Activated T-helper 2 cell treated with anti-CD3 and anti-CD28 coated beads, Interferon-gamma antibody, Interleukin-2, Interleukin-4, amounts not matched to agents 10 μg/mL and 5 μg/mL and 100 μg/mL, durations not matched to agents 14 hours and 24 hours and 36 hours (primary cell): Measurements from ENCODE around the gene KAZN. TPM values are rescaled to one million over a fixed set of nuclear protein-coding genes. Genes with fewer than 3 reads are reported as not detected.

ENCODE experiments used
- DNase-seq: peaks from one replicate; pipeline ENCODE4 v3.0.0; 2021; ENCODE audit warnings: low spot score
- H3K27ac Mint-ChIP-seq: one replicate; pipeline ENCODE4 v1.8.0; 2021; ENCODE audit warnings: mixed read lengths
- H3K27me3 Mint-ChIP-seq: one replicate; pipeline ENCODE4 v1.8.0; 2021; ENCODE audit warnings: low read depth, mixed read lengths
- H3K36me3 Mint-ChIP-seq: one replicate; pipeline ENCODE4 v1.8.0; 2021; ENCODE audit warnings: low read depth, mixed read lengths
- H3K4me1 Mint-ChIP-seq: one replicate; pipeline ENCODE4 v1.8.0; 2021; ENCODE audit warnings: low read depth, mixed read lengths
- H3K4me3 Mint-ChIP-seq: one replicate; pipeline ENCODE4 v1.8.0; 2021; ENCODE audit warnings: low read depth, mild to moderate bottlenecking, moderate library complexity, mixed read lengths
- H3K9me3 Mint-ChIP-seq: one replicate; pipeline ENCODE4 v1.8.0; 2021; ENCODE audit warnings: mixed read lengths
- intact Hi-C: fragments of 100-400 bp; cut with micrococcal nuclease; formaldehyde crosslinking; loops from one replicate; pipeline ENCODE4 v1.15.1; 2023
- total RNA-seq: library from RNA; stranded (reverse); gene quantifications from 2 replicates; pipeline ENCODE4 v1.2.3, GENCODE V29; 2022

The KAZN gene
- total RNA-seq, 1 donor from 2014 or later, result 0.68 TPM

DNA sequence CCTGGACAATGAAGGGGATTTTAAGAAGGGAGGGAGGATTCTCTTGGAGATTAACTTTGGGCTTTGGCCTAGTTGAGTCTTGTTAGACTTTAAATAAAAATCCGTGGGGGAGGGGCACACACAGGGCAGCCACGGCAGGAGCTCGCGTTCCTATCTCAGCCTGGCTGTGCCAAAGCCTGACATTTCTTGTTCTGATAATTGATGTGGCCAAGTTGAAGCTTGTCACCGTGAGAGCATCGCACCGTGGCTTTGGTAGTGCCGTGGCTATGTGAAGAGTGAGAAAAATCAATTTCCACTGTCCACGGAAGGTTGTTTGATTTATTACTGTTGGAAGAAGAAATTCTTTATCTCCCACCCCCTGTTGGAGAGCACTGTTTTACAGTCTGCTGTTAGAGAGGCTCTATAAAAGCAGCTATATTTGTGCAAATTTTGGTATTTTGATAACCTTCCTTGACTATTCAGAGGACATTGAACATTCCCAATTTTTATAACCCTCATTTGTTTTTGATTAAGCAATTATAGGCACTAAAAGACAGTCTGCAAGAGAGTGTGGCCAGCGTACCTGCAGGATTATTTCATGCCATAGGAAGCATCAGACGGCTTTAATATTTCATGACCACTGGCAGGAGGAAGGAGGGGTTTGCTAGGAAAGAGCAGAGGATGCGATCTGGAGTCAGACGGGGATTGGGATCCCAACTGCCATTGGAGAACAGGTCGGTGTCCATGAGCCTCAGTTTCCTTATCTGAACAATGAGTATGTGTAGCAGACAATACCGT is 160.7 kb downstream of the KAZN start:
- Mint-ChIP-seq H3K27ac (no peak overlapping the region), H3K4me1 (no peaks in the 10 kb centered on the region), H3K4me3 (no peak overlapping the region), H3K27me3 (no peaks in the 10 kb centered on the region), H3K9me3 (no peaks in the 10 kb centered on the region), H3K36me3 (no peaks in the 10 kb centered on the region)
- intact Hi-C loops, result no loop called here
- no peak for DNase-seq

- intact Hi-C loops, result no loop called here
- Mint-ChIP-seq H3K9me3 (no peaks in the 10 kb centered on the region), H3K4me3 (no peak overlapping the region), H3K27ac (no peak overlapping the region), H3K36me3 (no peaks in the 10 kb centered on the region), H3K27me3 (no peaks in the 10 kb centered on the region), H3K4me1 (no peaks in the 10 kb centered on the region)
- no peak for DNase-seq
These were observed 161.4 kb downstream of the KAZN start for GRCh38 chr1:14759843-14760242.

DNA sequence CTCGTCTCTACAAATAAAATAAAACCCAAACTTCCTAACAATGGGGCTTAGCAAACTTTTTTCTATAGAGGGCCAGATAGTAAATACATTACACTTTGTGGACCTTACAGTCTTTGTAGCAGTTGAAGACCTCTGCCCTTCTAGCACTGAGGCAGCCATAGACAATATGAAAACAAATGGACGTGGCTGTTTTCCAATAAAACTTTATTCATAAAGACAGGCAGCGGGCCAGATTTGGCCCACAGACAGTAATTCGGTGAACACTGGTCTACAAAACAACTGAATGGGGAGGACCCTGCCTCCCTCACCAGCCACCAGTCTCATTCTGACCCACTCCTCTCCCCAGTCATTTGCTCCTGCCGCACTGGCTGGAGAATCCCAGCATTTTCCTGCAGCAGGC is 162.3 kb downstream of the KAZN start:
- Mint-ChIP-seq H3K27me3 (no peaks in the 10 kb centered on the region), H3K4me3 (no peak overlapping the region), H3K4me1 (no peaks in the 10 kb centered on the region), H3K36me3 (no peaks in the 10 kb centered on the region), H3K27ac (no peak overlapping the region), H3K9me3 (no peaks in the 10 kb centered on the region)
- DNase-seq, result no peak
- intact Hi-C loops, result no loop called here

DNA sequence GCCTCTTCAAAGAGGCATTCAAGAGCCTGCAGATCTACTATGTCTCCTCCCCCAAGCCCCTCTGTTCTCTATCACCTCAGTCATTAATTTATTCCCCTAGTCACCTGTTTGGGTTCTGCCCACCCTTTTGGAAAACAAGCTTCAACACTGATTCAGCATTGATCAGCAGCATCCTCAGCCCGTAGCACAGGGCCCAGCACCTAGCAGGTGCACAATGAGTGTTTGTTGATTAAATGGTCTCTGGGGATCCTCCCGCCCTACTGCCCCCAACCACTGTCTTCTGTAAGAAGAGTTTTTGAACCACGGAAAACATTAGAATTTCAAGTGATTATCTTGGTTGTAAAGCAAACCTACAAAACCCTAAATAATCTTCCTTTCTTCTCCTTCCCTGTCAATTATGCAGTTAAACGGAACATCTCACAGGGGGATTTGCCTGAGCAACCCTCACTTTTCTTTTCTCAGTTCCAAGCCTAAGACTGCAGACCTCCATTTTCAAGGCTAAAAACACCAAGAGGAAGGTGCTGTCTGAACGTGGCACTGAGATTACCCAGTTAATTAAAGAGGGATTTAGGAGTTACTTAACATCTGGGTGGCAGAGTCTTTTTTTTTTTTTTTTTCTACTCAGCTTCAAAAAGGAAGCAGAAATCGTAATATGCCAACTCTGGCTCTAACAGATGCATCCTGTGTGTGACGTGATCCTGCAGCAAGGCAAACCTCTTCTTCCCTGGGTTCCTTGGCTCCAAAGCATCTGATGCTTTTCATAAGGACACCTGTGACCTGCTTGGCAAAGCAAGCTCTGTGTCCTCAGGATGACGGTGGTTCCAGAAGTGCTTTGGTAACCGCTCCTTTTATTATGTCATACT is 163.0 kb downstream of the KAZN start:
- H3K27ac Mint-ChIP-seq, result no peak overlapping the region
- no peak for DNase-seq
- H3K9me3 Mint-ChIP-seq, result no peaks in the 10 kb centered on the region
- no peak overlapping the region for H3K4me3 Mint-ChIP-seq
- no peaks in the 10 kb centered on the region for H3K4me1 Mint-ChIP-seq
- H3K27me3 Mint-ChIP-seq, result no peaks in the 10 kb centered on the region
- intact Hi-C loops, result no loop called here
- H3K36me3 Mint-ChIP-seq, result no peaks in the 10 kb centered on the region

DNA sequence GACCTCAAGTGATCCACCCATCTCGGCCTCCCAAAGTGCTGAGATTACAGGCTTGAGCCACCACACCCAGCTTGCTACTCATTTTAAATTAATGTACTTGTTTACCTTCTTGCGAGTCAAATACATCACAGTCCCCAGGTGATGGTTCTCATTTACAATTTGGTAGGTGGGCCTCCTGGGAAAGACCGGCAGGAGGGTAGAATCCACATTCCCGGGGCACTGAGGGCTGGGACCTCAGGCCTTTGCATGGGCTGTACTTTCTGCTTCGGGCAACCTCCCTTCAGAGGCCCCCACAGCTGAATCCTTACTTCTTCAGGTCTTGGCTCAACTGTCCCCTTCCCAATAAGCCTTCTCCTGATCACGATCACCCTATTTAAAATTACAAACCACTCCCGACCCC is 165.5 kb downstream of the KAZN start:
- no peaks in the 10 kb centered on the region for H3K4me1 Mint-ChIP-seq
- no peaks in the 10 kb centered on the region for H3K9me3 Mint-ChIP-seq
- no peaks in the 10 kb centered on the region for H3K36me3 Mint-ChIP-seq
- H3K4me3 Mint-ChIP-seq, result no peak overlapping the region
- no peak for DNase-seq
- H3K27ac Mint-ChIP-seq, result no peak overlapping the region
- intact Hi-C loops, result no loop called here
- H3K27me3 Mint-ChIP-seq, result no peaks in the 10 kb centered on the region

DNA sequence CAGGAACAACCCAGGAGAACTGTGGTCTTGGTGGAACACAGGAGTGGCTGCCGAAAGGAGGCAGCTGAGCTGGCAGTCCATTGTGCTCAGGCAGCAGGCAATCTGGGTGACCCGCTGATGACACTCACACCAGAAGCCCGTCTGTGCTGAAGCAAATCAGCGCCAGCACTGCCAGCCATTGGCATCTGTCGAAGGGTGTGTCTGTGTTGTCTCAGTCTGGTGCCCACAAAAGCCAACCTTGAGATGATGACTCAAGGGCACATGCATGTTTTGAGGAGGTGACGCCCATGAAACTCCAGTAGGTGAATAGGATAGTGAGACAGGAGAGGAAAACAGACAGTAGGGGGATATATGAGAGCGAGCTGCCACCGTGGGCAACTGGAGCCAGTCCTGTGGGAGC is 167.3 kb downstream of the KAZN start:
- no peaks in the 10 kb centered on the region for H3K27me3 Mint-ChIP-seq
- no peaks in the 10 kb centered on the region for H3K36me3 Mint-ChIP-seq
- intact Hi-C loops, result no loop called here
- H3K27ac Mint-ChIP-seq, result no peak overlapping the region
- DNase-seq, result no peak
- H3K9me3 Mint-ChIP-seq, result no peaks in the 10 kb centered on the region
- no peaks in the 10 kb centered on the region for H3K4me1 Mint-ChIP-seq
- no peak overlapping the region for H3K4me3 Mint-ChIP-seq

DNA sequence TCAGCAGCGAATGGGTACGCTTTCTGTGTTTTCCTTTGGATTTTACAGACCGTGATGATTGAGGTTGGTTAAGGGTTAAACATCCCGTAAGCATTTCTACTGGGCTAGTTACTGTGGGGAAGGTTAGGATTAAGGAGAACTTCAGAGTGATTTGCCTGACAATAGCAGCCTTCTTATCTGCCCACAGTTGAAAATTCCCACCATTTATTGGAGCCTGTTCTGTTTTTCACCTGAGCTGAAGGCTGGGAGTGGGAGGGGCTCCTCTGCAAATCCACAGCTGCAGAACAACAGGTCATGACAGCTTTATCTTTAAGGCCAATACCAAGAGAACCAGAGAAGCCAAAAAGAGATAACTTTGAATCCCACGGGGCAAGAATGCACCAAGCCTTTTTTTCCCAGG is 168.6 kb downstream of the KAZN start:
- DNase-seq, result no peak
- Mint-ChIP-seq H3K4me3 (no peak overlapping the region), H3K27me3 (no peaks in the 10 kb centered on the region), H3K4me1 (no peaks in the 10 kb centered on the region), H3K36me3 (no peaks in the 10 kb centered on the region), H3K27ac (no peak overlapping the region), H3K9me3 (no peaks in the 10 kb centered on the region)
- intact Hi-C loops, result no loop called here

DNA sequence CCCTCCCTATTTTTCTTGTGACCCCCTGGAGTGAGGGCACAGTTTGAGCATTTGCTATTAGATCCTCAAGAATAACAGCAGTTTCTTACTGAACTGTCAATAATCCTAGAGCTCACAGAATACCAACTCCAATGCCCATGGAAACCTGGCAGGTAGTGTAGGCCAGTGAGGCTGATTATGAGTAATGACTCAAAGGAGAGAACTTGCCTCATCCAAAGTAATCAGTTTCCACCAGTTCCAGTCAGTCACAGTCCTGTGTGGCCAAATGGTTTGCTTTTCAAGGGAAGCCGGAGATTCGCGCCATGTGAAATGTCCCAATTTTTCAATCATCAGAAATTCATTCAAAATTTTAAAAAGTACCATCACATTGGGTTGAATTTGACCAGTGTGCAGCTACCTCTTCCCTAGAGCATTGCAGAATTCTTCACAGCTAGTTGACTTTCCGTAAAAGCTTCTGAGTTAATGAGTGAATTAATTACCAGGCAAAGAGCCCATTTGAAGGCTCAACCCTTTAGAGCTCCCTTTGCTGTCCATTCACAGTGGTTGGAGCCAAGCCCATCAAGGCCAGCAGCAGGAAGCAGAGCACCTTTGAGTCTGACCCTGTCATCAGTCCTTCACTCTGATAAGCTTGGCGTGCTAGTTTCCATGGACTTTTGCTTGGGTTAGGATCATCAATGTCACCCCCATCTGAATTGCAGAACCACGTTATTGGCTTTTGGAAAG is 170.3 kb downstream of the KAZN start:
- intact Hi-C loops, result no loop called here
- no peak overlapping the region for H3K4me3 Mint-ChIP-seq
- H3K9me3 Mint-ChIP-seq, result no peaks in the 10 kb centered on the region
- H3K27ac Mint-ChIP-seq, result no peak overlapping the region
- H3K4me1 Mint-ChIP-seq, result no peaks in the 10 kb centered on the region
- H3K27me3 Mint-ChIP-seq, result no peaks in the 10 kb centered on the region
- no peaks in the 10 kb centered on the region for H3K36me3 Mint-ChIP-seq
- DNase-seq, result no peak

GRCh38 chr1:14769486-14770274 is 171.2 kb downstream of the KAZN start:
- Mint-ChIP-seq H3K36me3 (no peaks in the 10 kb centered on the region), H3K27ac (no peak overlapping the region), H3K4me3 (no peak overlapping the region), H3K9me3 (no peaks in the 10 kb centered on the region), H3K4me1 (no peaks in the 10 kb centered on the region), H3K27me3 (no peaks in the 10 kb centered on the region)
- DNase-seq, result no peak
- intact Hi-C loops, result no loop called here

DNA sequence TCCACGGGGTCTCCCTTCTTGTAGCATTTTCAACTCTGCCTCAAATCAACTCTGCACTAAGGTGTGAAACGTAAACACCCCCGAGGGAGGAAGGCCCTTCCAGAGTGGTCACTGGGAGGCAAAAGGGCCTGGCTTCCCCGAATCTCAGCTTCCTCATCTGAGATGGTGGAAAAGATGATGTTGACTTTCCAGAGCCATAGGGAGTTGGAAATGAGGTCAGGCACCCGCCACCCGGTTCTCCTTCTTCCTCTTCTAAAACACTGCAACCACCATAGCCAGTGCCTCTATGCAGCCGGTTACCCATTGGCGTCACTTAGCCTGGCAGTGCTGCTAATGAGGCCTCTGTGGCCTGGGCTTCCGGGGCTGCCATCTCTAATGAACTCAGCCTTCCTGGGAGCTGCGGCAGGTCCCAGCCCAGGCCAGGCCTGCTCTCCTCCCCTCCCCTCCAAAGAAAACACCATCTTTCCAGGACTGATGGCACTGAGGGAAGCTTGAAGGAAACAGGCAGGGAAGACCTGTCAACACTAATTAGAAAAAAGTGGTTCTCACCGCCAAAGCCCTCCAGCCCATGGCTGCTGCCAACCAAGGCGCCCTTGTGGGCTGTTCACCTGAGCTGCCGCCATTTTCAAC is 175.0 kb downstream of the KAZN start:
- H3K4me1 Mint-ChIP-seq, result peaks cover 4% of the 10 kb centered on the region
- H3K36me3 Mint-ChIP-seq, result no peaks in the 10 kb centered on the region
- H3K4me3 Mint-ChIP-seq, result no peak overlapping the region

GRCh38 chr1:14774225-14774624 is 175.7 kb downstream of the KAZN start:
- Mint-ChIP-seq H3K36me3 (no peaks in the 10 kb centered on the region), H3K4me3 (no peak overlapping the region), H3K4me1 (peaks cover 4% of the 10 kb centered on the region), H3K27ac (no peak overlapping the region), H3K9me3 (no peaks in the 10 kb centered on the region), H3K27me3 (no peaks in the 10 kb centered on the region)
- intact Hi-C loops, result no loop called here
- DNase-seq, result no peak

More for the DNA sequence above, 175.0 kb downstream of the KAZN start:
- Mint-ChIP-seq H3K9me3 (no peaks in the 10 kb centered on the region), H3K27me3 (no peaks in the 10 kb centered on the region), H3K27ac (no peak overlapping the region)
- intact Hi-C loops, result no loop called here
- no peak for DNase-seq

GRCh38 chr1:14774988-14775387 is 176.5 kb downstream of the KAZN start:
- Mint-ChIP-seq H3K27ac (no peak overlapping the region), H3K4me1 (peaks cover 4% of the 10 kb centered on the region), H3K9me3 (no peaks in the 10 kb centered on the region), H3K27me3 (no peaks in the 10 kb centered on the region), H3K4me3 (no peak overlapping the region), H3K36me3 (no peaks in the 10 kb centered on the region)
- DNase-seq, result no peak
- intact Hi-C loops, result no loop called here
